Hematopoietic multipotent progenitor cell treated with erythropoietin and hydrocortisone succinate and interleukin-3 and kit ligand, for 15 days (in vitro differentiated cells): ENCODE data around the gene EEF1G.

Experiments
- DNase-seq: peaks from one replicate; pipeline ENCODE4 v3.0.0-alpha.2; 2015; ENCODE audit warnings: low spot score

Gene EEF1G

DNA sequence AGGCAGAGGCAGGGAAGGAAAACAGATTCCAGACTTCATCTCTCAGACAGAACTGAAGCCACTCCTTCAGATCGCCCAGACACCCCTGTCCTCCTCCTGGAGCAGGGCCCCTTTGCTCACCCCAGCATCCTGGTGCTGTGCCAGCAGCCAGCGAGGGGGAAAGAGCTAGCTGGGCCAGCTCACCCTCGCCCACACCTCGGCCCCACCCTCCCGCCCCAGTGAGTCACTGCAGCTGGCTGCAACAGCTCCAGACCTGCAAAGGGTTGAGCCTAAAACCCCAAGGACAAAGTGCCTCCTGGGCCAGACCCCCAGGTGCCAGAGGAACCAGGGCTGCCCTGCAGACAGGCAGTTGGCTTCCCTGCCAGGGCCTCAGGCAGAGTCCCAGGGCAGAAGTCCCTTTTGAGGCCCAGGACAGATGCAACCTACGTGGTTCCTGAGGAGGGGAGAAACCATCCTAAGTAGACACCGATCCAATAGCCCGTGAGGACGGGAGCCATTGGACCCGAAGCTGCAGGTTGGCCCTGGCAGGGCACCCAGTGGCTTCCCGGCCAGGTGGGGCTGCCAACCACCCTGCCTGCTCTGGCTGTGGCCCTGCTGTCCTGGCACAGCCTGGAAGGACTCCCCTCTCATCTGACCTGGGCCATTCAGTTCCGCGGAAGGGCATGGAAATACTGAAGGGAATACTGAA is 34.3 kb downstream of the EEF1G start:
- peak; percentile 56 for DNase-seq

DNA sequence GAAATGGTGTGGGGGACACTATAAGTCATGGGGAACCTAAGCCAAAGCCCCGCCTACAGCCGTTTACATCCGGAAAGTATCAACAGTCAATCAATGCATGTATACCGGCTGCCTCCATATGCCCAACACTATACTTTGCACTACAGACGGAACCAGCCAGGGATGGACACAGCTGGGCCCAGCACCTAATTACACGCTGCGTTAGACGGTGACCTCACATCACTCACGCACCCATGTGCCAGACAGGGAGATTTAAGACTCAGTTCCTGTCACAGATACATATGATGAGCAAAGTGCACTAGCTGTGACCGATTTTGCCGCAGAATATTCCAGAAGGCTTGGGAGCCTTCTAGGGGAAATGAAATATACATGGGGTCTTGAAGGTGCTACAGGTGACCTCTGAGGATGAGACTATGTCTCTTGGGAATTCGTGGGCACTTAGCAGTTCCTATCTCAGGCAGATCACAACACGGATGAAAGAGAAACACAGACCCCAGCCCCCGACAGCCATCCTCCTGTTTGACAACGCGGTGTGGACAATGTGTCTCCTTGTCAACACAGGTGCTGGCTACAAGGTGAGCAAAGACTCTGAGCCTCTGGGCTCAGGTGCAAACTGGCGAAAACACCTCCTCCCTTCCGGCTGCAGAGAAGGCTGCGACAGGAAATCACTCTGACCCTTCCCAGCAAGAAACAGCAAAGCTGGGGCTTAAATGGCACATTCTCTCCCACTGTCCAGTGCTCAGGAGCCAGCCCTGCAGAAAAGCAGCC is 35.0 kb downstream of the EEF1G start:
- no peak for DNase-seq

DNA sequence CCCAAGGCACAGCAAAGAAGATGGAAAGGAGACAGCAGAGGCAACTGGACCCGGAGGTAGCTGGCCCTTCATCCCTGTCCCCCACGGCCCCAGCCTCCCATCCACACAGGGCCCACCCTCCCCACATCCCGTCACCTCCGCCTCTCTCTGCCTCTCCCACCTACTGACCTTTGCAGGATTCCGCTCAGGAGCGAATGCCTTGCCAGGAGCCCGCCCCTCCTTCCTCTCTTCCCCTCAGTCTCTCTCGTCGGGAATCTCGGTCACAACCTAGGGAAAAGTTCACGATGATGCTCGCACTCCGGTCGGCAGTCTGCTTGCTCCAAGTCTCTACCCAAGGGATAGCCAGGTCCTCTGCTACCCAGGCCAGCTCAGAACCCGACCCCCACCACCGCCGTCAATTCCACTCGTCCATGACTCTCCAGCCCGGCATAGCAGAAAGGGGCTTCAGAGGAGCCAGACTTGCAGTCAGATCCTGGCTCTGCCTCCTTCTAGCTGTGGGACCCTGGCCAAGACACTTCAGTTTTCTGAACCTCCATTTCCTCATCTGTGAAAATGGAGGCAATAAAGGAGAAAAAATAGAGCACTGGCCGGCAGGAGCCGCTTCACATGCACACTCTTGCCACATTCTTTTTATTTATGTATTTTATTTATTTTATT is 37.3 kb downstream of the EEF1G start:
- no peak for DNase-seq

DNA sequence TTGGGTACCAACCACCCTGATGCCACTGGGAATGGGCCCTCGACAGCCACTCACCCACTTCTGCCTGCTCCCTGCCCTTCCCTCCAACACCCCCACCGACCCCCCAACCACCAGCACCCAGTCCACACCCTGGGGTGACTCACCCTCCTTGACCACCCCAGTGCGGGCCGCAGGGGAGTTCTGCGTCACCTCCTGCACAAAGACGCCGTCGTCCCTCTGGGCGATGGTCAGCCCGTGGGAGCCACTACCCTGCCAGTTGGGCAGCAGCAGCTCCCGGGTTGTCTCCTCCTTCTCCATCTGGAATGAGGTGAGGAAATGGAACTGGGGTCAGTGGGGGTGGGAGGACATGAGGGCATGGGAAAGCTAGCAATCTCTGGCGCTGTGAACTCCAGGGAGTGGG is 37.9 kb downstream of the EEF1G start:
- no peak for DNase-seq

DNA sequence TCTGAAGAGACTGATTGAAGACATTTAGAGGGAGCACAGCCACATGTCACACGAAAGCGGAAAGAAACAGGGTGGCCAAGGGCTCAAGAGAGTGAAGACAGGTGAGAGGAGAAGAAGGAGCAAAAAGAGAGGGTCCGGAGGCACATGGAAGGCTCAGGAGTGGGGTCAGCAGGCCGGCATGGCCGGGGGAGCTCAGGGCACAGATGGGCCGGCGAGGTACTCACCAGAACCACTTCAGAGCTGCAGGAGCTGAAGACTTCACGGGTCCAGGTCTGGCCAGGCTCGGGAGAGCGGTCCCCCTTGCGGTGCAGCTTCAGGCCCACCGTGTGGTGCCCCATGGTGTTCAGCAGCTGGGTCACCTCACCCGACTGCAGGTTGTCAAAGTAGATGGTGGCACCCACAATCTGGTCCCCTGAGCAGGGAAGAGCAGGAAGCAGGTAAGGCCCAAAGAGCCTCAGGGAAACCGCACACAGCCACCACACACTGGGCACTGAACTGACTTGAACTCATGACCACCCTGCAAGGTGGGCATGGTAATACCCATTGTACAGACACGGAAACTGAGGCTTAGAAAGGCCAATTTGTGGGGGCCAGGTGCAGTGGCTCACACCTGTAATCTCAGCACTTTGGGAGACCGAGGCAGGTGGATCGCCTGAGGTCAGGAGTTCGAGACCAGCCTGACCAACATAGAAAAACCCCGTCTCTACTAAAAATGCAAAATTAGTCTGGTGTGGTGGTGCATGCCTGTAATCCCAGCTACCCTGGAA is 38.7 kb downstream of the EEF1G start:
- DNase-seq = no peak

DNA sequence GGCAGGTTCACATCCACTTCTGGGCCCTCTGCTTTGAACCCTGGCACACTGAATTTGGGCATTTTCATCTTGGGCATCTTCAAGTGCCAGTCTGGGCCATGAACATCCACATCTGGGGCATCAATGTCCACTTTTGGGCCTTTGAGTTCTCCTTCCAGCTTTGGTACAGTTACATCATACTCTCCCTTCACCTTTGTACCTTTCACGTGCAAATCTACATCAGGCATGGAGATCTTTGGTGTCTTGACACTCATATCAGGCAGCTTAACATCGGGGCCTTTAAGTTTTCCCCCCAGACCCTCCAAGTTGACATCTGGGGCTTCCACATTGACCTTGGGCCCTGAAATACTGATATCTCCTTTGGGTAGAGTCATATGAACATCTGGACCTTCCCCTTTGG is 41.6 kb downstream of the EEF1G start:
- no peak for DNase-seq

DNA sequence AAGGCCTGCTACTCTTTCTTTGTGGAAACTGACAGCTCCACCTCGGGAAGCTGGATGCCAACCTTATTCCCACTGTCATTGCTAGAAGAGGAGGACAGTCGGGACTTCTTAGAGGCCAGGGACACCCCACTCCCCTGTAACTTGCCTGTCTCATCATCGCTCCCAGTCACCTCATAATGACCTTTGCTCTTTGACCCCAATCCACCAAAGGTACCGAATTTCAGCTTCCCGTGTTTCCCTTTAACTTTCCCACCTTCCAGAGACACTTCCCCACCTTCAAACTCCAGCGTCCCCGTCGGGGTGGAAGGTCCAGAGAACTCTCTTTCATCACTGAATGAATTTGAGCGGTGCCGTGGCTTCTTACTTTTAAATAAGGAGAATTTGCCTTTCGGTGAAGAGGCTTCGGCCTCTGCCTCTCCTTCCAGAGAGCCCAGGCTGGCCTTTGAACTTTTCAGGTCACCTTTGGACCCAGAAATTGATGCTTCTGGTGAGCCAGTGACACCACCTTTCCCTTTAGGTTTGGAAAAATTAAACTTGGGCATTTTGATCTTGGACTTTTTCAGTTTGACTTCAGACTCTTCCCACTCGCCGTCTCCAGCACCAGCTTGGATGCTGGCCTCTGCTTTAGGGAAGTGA is 56.8 kb downstream of the EEF1G start:
- DNase-seq = no peak

DNA sequence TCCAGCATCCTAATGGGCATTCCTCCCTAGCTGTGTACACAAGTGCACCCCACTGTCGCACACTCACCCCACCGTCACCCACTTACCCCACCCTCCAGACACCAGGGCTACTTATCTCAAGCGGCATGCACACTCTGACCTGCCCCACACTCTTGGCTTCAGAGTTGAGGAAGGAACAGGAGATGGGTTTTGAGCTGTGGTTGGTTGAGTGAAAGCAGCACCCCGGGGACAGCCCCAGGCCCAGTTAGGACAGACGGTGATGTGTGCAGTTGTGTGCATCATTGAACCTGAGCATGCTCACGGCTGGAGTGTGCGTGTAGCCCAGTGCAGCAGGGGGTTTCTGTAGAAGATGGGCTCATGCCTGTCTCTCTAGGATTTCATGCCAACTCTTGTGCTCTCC is 59.5 kb downstream of the EEF1G start:
- DNase-seq = no peak

DNA sequence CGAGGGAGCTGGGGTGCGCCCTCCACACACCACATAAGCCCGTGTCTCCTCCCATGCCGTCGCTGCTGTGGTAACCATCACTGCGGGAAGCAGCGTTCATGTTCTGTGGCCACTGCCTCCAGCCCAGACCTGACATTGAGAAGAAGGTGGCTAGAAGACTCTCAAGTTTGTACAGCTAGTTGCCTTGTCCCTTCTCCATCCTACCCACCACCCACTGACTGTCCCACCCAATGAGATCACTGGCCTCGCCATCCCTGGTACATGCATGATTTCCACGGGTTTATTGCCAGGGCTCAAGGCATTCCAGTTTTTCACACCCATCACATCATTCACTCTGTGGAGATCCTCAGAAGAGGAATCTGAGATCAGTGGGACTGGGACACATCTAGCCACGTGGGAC is 60.1 kb downstream of the EEF1G start:
- DNase-seq = no peak

DNA sequence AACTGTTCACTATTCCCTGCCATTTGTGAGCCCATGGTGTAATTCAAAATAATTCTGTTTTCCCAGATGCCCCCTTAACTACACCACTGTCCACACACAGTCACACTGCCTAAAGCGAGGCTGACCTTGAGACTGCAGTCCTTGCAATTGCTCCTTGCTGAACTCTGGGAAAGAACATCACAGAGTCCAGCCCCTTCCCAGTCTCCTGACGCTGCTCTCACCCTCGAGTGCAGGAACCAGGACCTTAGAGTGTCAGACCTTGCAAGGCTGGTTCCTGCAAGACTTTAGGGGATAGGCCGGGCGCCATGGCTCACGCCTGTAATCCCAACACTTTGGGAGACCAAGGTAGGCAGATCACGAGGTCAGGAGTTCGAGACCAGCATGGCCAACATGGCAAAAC is 60.7 kb downstream of the EEF1G start:
- no peak for DNase-seq
